ENCODE results near the gene CD28.

The CD28 gene

GRCh38 chr2:203706403-203706802, at the start of gene CD28:
Gene CD28 (plus strand): TSS chr2:203706639. CDS start chr2:203706697, 58 bp downstream.
- DNase-seq = peak; percentile 74 to 78

DNA sequence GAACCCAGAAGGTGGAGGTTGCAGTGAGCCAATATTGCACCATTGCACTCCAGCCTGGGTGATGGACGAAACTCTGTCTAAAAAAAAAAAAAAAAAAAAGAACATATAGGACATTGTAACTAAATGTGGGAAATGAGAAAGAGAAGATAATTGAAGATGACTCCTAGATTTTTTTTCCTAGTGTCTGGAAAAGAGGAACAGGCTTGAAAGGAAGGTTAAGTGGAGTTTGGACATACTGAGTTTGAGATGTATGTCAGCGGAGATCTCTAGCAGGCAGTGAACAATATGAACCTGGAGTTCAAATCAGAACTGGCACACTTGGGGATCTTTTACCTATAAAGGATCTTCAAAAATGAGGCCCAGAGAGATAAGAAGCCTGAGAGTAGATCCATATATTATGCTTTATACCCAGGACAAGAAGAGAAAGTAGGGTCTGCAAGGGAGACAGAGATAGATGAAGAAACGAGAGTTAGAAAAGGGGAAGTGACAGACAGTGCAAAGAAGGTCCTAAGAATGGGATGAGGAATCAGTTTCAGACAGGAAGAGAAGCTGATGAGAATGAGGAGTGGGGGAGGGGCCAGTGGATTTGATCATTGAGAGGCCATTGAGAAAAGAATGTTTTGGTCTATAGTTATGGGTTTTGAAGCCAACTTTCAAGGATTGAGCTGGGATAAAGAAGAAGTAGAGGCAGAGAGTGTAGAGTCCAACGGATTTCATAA, 46.9 kb upstream of the CD28 start:
- DNase-seq = no peak

DNA sequence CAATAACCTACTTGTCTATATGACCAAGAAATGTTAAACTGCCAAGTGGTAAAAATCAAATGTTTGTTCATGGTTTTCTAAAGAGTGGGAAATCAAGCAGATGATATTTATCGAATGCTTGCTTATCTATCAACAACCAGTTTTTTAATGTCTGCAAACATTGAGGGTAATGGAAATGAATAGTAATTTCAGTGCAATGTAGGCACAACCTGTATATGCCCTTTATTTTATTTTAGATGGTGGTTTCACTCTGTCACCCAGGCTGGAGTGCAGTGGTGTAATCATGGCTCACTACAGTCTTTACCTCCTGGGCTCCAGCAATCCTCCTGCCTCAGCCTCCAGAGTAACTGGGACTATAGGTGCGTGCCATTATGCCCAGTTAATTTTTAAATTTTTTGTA, 46.0 kb upstream of the CD28 start:
- DNase-seq = no peak

- no peak for DNase-seq
Observed at GRCh38 chr2:203661279-203661908, 45.0 kb upstream of the CD28 start.

GRCh38 chr2:203662487-203662886, 44.0 kb upstream of the CD28 start:
- DNase-seq = no peak

DNA sequence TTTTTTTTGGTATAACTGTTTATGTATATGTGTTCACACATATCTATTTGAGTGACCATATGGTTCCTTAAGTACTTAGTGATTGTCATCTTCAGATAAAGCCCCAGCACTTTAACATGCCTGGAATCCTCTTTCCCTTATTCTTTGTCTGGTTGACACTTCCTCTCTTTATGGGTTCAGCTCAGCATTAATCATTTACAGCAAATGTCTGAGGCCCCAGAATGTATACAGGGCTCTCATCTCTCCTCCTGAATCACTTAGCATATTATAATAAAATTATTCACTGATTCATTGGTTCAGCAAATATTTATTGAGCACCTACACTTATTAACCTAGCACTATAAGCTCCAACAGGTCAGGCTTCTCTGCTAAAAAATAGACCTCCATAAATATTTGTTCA, 43.5 kb upstream of the CD28 start:
- DNase-seq = no peak

- DNase-seq = no peak
Observed at GRCh38 chr2:203664029-203664755, 42.2 kb upstream of the CD28 start.

- DNase-seq = no peak
Observed at GRCh38 chr2:203667838-203668237, 38.6 kb upstream of the CD28 start.

DNA sequence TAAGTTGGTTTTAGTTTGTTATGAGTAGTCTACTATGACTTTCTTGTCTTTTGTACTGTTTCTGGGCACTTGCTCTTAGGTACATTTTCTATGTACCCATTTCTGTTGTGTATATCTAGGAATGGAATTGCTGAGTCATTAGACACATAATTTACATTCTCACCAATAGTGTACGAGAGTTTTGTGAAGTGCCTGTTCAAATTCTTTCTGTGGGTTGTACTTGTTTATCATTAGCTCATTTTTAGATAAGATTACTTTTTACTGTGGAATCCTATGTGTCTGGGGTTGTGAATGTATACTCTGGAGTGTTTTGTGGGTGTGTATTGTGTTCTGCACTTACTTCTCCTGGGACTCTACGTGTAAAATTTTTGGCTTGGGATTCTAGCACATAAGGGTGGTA, 36.6 kb upstream of the CD28 start:
- DNase-seq = no peak

DNA sequence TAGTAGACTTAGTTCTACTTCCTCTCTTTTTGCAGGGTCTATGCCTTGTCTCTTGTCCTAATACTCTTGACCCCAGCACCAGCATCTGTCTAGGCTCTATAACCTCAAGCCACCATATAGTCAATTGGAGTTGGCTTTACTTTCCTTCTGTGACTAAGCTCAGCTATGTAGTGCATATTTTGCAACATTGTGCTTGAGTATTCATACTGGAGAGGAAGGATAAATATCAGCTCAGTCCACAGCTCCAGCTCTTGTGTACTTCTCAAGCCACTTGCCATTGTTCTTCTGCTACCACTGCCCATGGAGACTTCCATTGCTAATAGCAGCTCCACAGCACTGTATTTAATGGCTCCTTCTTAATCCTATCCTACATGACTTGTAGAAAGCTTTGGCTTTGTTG, 35.5 kb upstream of the CD28 start:
- DNase-seq = no peak

- no peak for DNase-seq
Observed at GRCh38 chr2:203671876-203672275, 34.6 kb upstream of the CD28 start.

GRCh38 chr2:203672856-203673255, 33.6 kb upstream of the CD28 start:
- no peak for DNase-seq

GRCh38 chr2:203673933-203674332, 32.5 kb upstream of the CD28 start:
- no peak for DNase-seq

- DNase-seq = no peak
Observed at GRCh38 chr2:203675086-203675485, 31.4 kb upstream of the CD28 start.

DNA sequence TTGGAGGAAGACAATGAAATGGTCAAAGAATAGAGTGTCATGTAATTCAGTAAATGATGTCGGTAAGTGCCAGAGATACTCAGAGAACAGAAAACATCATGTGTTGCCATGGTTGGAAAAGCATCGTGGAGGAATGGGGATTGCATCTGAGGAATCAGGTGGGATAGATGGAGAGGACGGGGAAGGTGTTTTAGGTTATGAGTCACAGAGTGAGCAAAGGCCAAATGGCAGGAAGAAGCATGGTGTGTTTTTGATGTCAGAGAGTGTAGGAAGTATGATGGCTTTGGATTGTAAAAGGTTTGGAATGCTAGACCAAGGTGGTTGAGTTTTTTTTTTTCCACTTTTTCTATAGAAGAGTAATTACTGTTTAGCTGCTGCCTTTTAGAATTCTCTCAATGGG, 27.5 kb upstream of the CD28 start:
- DNase-seq = no peak

DNA sequence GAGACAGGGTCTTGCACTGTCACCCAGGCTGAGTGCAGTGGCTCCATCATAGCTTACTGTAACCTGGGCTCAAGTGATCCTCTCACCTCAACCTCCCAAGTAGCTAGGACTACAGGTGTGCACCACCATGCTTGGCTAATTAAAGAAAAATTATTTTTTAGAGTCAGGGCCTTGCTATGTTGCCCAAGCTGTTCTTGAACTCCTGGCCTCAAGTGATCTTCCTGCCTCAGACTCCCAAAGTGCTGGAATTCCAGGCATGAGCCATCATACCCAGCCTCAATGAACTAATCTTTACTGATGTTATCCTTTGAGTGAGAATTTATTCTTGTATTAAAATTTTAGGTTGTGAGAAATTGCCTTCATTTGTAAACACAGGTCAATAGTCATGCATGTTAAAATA, 27.0 kb upstream of the CD28 start:
- DNase-seq = no peak

GRCh38 chr2:203681978-203682377, 24.5 kb upstream of the CD28 start:
- no peak for DNase-seq

GRCh38 chr2:203682688-203683130, 23.7 kb upstream of the CD28 start:
- DNase-seq = no peak

DNA sequence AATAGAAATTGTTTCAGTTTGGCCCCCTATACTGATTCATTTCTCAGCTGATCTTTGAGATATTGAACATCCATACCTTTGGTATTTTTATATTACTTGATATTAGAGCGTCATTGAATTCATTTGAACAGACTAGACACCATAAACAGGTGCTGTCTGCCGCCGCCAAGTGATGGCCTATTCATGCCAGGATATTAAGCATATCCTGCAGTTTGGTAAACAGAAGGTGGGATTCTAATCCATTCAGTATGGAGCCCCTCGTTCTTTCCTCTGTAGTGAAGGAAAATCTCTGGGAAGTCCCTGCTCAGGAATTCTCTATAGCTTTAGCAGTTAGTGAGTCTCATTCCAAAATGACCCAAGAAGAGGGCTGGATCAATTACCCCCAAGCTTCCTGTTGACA, 23.0 kb upstream of the CD28 start:
- no peak for DNase-seq

GRCh38 chr2:203683932-203684556, 22.4 kb upstream of the CD28 start:
- DNase-seq = no peak

DNA sequence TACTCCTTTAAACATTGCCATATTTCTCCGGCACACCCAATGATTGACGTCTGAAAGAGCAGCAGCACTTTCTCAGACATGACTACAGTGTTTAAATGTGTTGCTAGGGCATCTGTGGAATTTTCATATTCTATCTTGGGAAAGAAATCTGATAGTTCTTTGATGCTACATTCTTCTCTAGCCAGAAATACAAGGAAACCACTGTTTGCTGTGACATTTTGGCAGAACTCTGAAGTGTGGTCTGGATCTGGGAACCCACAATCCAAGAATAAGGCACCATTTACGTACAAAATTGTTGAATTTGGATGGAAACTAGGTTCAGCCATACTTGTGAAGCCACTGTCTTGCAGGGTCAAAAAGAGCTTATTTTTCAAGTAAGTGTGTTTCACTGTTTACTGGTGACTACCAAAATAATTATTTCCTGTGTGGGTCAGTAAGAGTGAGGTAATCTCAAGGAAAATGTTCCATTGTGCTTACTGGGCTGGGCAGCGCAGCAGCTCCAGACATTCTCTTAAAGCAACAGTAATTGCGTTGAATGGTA, 21.3 kb upstream of the CD28 start:
- no peak for DNase-seq

- no peak for DNase-seq
Observed at GRCh38 chr2:203685789-203686420, 20.5 kb upstream of the CD28 start.

DNA sequence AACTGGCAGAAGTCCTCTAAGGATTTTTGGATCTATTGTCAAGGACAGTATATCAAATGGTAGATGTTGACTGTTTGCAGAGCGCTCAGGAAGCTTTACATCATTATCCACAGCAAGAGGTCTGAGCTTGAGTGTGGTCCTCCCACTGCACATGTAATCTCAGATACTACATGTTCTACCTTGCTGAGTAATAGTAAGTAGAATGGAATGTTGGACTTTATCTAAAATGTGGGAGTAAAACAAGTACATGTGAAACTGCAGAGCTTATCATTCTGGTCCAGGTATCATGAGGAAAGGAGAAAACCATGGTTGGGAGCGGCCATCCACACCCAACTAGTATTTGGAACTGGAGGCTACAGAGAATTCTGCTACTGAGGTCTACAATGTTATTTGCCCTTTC, 19.3 kb upstream of the CD28 start:
- DNase-seq = no peak

All from activated CD4-positive, alpha-beta T cell treated with anti-CD3 and anti-CD28 coated beads for 4 hours (primary cell).